KOPT-K1 (cell line): ENCODE data around the gene IL22RA1.

ENCODE experiments used
- H3K27ac ChIP-seq: fragments of 200-600 bp; sonication (generic); 2 replicates; pipeline ENCODE4 v1.5.1; 2016; ENCODE audit warnings: antibody characterized with exemption, mild to moderate bottlenecking, low read depth, low read length; ENCODE audit not compliant: poor library complexity, severe bottlenecking
- H3K36me3 ChIP-seq: fragments of 200-600 bp; sonication (generic); 2 replicates; pipeline ENCODE4 v1.5.1; 2017; ENCODE audit warnings: antibody characterized with exemption, mild to moderate bottlenecking, low read length, moderate library complexity; ENCODE audit not compliant: insufficient read depth
- H3K9me3 ChIP-seq: fragments of 200-600 bp; sonication (generic); 2 replicates; pipeline ENCODE4 v1.5.1; 2017; ENCODE audit warnings: antibody characterized with exemption, low read length, mild to moderate bottlenecking; ENCODE audit not compliant: insufficient read depth, poor library complexity, severe bottlenecking

Gene IL22RA1

DNA sequence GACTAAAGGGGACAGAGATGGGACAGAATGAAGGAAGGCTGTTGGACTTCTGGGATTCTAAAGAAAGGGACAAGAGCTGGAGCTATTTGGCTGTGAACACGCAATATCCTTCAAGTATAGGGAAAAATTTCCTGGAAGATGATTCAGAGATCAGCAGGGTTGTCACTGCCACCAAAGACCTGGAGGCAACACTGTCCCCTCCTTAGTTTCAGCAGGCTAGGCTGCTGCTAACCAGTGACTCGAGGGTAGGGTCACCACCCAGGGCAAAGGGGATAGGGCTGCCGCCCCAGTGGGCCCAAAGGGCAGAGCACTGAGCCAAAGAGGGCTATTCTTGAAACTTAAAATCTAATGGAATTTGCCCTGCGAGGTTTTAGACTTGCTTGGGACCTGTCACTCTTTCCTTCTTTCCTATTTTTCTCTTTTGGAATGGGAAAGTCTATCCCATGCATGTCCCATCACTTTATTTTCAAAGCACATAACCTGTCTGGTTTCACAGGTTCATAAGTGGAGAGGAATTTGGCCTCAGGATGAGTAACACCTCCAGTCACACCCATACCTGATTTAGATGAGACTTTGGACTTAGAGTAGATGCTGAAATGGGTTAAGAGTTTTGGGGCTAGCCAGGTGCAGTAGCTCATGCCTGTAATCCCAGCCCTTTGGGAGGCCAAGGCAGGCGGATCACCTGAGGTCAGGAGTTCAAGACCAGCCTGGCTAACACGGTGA is 32.3 kb upstream of the IL22RA1 start:
- no peak overlapping the region for H3K27ac ChIP-seq
- no peaks in the 10 kb centered on the region for H3K36me3 ChIP-seq
- H3K9me3 ChIP-seq, result no peaks in the 10 kb centered on the region

DNA sequence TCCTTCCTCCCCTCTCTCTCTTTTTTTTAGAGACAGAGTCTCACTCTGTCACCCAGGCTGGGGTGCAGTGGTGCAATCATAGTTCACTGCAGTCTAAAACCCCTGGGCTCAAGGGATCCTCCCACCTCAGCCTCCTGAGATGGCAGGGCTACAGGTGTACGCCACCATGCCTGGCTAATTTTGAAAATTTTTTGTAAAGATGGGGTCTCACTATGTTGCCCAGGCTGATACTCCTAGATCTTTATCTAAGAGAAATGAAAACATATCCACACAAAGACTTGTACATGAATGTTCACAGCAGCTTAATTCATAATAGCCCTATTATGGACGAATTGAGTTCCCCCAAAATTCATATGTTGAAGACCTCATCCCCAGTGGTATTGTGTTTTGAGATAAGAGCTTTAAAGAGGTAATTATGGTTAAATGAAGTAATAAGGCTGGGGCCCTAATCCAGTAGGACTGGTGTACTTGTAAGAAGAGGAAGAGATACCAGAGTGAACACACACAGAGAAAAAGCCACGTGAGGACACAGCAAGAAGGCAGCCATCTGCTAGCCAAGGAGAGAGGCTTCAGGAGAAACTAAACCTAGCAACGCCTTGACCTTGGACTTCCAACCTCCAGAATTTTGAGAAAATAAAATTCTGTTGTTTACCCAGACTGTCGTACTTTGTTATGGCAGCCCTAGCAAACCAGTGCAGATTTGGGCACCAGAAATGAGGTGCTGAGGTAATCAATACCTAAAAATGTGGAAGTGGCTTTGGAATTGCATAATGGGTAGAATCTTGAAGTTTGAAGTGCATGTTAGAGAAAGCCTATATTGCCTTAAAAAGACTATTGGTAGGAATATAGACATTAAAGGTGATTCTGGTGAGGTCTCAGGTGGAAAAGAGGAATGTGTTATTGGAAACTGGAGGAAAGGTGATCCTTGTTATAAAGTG is 31.0 kb upstream of the IL22RA1 start:
- Histone ChIP-seq H3K9me3 (no peaks in the 10 kb centered on the region), H3K36me3 (no peaks in the 10 kb centered on the region)

DNA sequence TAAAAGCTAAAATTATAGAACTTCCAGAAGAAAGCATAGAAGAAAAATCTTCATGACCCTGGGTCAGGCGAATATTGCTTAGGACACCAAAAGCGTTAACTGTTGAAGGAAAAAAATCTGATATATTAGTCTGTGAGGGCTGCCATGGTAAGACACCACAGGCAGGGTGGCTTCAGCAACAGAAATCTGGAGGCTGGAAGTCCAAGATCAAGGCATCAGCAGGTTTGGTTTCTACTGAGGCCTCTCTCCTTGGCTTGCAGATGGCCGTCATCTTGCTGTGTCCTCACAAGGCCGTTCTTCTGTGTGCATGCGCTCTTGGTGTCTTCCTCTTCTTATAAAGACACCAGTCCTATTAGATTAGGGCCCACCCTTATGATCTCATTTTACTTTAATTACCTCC is 29.7 kb upstream of the IL22RA1 start:
- no peaks in the 10 kb centered on the region for H3K9me3 ChIP-seq
- H3K36me3 ChIP-seq, result no peaks in the 10 kb centered on the region
- H3K27ac ChIP-seq, result no peak overlapping the region

More for the DNA sequence above, 31.0 kb upstream of the IL22RA1 start:
- H3K27ac ChIP-seq, result no peak overlapping the region

DNA sequence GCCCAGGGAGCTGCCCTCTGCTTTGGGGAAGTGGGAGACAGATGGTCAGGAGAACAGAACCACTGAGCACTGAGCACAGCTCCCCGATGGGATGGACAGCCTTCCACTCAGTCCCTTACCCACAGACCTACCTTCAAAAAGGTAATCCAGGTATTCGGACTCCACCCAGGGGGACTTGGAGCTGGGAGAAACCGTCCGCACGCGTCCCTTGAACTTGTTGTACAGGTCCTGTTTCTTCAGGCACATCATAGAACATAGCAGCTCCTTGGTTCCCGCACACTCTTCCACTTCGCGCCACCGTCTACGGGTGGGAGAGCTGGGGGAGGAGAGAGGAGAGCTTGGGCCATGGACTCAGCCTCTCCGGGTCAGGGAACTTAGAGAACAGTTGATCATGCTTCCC is 26.3 kb upstream of the IL22RA1 start:
- Histone ChIP-seq H3K9me3 (no peaks in the 10 kb centered on the region), H3K27ac (no peak overlapping the region), H3K36me3 (no peaks in the 10 kb centered on the region)

DNA sequence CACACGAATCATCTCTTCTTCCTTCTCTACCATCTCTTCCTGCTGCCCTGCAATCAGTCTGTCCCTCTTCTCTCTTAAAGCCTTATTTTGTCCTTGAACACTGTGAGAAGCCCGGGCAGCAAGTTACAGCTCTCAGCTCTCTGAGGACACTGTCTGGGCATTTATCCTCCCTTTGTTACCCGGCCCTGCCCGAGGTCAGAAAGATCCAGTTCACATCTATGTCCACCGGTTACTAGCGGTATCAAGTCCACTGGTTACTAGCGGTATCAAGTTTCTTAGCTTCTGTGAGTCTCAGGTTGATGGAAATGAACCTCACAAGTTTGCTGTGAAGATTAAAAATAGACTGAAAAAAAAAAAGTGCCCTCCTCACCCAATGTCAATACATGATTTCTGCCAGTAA is 25.3 kb upstream of the IL22RA1 start:
- no peaks in the 10 kb centered on the region for H3K36me3 ChIP-seq
- no peaks in the 10 kb centered on the region for H3K9me3 ChIP-seq
- no peak overlapping the region for H3K27ac ChIP-seq

DNA sequence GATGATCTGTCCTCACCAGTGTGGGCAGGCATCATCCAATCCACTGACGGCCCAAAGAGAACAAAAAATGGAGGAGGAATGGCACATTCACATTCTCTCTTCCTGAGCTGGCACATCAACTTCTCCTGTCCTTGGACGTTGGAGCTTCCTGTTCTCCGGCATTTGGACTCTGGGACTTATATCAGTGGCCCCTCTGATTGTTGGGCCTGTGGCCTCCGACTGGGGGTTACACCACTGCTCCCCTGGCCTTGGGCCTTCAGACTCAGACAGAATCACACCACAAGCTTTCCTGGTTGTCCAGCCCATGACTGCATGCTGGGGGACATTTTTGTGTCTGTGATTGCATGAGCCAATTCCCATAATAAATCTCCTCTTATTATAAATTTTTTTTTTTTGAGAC is 24.1 kb upstream of the IL22RA1 start:
- no peaks in the 10 kb centered on the region for H3K9me3 ChIP-seq
- H3K36me3 ChIP-seq, result no peaks in the 10 kb centered on the region
- no peak overlapping the region for H3K27ac ChIP-seq

DNA sequence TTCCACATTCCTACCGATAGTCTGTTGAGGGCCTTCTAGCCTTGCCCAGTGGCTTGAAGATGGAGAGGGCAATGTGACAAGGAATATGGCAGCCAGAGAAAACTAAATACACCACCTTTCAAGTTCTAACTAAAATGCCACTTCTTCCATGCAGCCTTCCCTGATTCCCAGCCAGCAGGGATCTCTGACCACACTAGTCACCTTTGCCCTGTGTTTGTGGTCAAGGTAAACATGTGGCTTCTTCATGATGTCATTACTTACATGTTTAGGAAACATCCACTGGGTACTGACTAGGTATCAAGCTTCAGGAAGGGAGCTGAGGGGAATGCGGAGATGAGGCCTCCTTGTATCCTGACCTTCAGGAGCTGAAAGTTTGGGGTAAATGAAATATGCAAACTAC is 22.6 kb upstream of the IL22RA1 start:
- no peaks in the 10 kb centered on the region for H3K36me3 ChIP-seq
- H3K9me3 ChIP-seq, result no peaks in the 10 kb centered on the region
- H3K27ac ChIP-seq, result no peak overlapping the region

DNA sequence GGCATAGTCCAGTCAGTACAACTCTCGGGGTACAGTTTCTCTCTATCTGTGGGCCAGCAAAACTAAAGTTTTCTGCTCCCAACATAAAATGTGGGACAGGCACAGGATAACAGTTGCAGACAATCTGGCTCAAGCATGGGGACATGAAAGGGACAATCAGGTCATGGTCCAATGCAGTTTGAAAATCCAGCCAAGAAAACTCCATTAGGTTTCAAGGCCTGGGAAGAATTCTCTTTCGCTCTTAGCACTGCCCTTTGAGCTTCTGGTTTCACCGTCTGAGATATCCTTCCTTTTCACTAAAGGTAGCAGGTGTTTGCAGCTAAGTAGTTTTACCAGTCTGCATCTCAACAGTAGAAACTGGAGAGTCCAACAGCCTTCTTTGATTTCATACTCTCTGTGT is 21.1 kb upstream of the IL22RA1 start:
- Histone ChIP-seq H3K27ac (no peak overlapping the region), H3K9me3 (no peaks in the 10 kb centered on the region), H3K36me3 (no peaks in the 10 kb centered on the region)

DNA sequence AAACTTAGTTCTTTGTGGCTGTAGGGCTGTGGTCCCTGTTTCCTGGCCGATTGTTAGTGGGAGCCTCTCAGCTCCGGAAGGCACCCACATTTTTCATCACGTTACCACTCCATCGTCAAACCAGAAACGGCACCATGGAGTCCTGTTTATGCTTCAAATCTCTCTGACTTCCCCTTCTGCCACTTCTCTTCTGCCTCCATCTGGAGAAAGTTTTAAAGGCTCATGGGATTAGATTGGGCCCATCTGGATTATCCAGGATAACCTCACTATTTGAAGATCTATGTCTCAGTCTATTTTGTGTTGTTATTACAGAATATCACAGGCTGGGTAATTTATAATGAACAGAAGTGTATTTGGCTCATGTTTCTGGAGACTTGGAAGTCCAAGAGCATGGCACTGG is 19.3 kb upstream of the IL22RA1 start:
- no peak overlapping the region for H3K27ac ChIP-seq
- no peaks in the 10 kb centered on the region for H3K9me3 ChIP-seq
- no peaks in the 10 kb centered on the region for H3K36me3 ChIP-seq

DNA sequence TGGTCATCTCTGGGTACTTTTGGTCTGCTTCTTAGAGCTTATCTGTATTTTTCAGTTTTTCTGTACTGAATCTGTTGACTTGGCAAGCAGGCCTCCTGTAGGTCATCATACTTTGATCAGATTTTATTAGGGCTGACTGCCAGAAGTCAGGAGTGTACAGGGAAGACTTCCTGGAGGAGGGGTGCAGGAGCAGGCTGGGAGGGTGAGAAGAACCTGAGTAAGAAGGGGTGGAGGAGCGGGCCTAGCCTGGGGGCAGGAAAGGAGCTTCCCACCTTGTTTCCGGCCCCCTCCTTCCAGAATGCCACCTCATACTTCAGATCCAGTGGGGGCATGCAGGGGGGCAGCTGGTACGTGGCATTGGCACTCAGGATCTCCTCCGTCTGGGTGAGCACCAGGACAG is 18.3 kb upstream of the IL22RA1 start:
- H3K36me3 ChIP-seq, result no peaks in the 10 kb centered on the region
- H3K27ac ChIP-seq, result no peak overlapping the region
- H3K9me3 ChIP-seq, result no peaks in the 10 kb centered on the region

DNA sequence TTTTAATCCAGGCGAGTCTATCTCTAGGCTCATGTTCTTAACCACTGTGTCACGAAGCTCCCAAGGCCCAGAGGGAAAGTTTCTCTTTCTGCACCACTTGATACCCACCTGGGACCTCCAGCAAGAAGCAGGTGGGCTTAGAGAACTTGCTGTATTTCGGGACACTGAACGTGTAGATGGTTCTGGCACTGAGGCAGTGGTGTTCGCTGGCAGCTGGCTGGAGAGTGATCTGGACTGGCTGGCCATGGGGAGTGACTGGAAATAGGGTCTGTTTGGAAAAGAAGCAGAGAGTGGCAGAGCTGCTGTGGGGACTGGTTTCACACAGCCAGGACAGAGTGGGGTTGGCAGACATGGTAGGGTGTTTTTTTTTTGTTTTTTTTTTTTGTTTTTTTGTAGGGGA is 16.4 kb upstream of the IL22RA1 start:
- Histone ChIP-seq H3K9me3 (no peaks in the 10 kb centered on the region), H3K36me3 (no peaks in the 10 kb centered on the region), H3K27ac (no peak overlapping the region)

DNA sequence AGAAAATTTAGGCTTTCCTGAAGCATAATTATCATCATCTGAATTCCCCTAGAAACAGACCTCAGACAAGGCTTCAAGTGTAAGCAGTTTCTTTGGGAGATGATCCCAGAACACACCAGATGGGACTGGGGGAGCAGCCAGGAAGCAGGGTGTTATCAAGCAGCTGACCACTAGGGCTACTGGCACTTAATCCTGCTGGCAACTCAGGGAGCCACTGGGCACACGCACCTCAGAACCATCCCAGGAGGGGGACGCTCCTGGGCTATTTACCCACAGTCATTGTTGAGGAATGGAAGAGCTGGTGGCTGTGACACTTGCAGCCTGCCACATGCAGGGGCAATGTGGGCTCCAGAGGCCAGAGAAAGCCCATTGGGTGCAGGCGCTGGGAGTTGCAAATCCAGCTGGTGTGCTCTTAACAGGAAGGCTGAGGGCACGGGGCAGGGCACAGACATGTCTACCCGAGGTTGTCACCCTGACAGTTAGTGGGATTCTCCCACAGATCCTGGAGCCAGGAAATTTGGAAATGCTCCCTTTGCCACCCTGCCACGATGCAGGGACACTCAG is 15.1 kb upstream of the IL22RA1 start:
- Histone ChIP-seq H3K36me3 (no peaks in the 10 kb centered on the region), H3K27ac (no peak overlapping the region)

DNA sequence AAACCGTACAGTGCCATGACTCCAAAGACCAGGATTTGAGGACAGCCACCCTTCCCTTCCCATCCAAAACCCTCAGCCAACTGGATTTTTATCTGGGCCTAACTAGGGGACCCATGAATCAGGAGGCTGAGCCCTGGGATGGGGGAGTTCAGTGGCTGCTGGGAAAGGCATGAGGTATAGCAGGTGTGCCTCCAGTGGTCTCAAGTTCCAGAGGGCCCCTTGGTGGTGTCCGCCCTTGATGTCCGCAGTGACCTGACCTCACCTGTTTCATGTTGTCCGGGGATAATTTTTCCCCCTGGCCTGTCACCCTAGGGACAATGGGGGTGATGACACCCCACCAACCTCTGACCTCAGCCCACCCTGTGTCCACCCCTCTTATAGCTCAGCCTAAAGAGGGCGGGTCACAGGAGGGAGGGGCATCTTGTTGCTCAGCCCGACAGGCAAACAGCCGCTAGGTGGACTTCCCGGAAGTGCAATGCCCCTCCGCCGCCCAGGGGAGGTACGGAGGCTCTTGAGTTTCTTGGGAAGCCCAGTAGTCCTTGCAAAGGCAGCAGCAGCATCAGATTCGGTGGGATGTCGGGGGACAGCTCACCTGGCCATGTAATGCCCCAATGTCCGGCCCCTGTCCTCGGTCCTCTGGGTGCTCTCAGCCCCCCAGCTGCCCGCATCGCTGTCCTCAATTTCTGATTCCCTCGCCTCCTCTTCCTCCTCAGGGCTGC is 13.8 kb upstream of the IL22RA1 start:
- no peaks in the 10 kb centered on the region for H3K36me3 ChIP-seq
- H3K27ac ChIP-seq, result no peak overlapping the region
- H3K9me3 ChIP-seq, result no peaks in the 10 kb centered on the region

More for the DNA sequence above, 15.1 kb upstream of the IL22RA1 start:
- no peaks in the 10 kb centered on the region for H3K9me3 ChIP-seq

DNA sequence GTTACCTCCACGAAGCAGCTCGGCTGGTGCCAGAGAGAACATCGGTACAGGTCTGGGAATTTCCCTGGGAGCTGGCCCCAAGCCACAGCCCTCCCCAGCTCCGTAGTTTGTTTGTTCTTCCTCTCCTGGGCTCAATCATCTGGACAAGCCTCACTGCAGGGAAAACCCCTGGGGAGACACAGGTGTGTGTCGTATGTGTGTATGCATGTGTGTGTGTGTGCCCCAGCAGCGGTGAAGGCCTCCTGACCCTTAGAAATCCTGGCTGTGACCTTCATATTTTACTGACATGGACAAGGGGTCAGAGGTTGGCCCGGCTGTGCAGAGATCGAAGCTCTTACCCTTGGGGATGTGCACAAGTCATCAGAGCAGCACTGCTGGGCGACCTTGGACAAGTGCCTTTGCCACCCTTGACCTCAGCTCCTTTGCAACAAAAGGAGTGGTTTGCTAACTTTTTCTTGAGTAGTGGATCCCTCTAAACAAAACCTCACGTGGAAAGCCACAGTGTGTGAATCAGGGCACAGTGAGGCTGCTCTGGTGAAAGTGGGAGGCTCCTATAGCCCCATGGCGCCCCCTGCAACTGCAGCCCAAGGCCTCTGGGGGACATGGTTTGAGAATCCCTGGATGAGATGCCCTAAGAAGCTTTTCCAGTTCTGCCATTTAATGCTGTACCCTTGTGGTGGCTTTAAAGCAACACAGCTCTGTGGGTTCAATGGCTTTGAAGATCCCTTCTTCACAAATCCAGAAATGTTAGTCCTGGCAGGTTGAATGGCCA is 12.3 kb upstream of the IL22RA1 start:
- no peaks in the 10 kb centered on the region for H3K36me3 ChIP-seq
- H3K9me3 ChIP-seq, result no peaks in the 10 kb centered on the region
- H3K27ac ChIP-seq, result no peak overlapping the region
